Common myeloid progenitor, CD34-positive (primary cell): Measurements from ENCODE around the gene PBX4.

Experiments
- CTCF ChIA-PET: fragments of 350-600 bp; sonication (Branson Sonifier 250); formaldehyde crosslinking; loops from one replicate; lab custom pipeline; 2021; ENCODE audit warnings: antibody characterized with exemption; lab: Charles Lee
- POLR2A ChIA-PET: fragments of 350-600 bp; sonication (Branson Sonifier 250); formaldehyde crosslinking; loops from one replicate; lab custom pipeline; 2021; ENCODE audit warnings: antibody characterized with exemption; lab: Charles Lee
- DNase-seq, 3 donors: peaks; one replicate each; pipeline versions ENCODE4 v3.0.0 to v3.0.0-alpha.2; 2013
- H3K27ac ChIP-seq, 2 experiments: 1 replicate in 1 of 2; 2 replicates in 1 of 2; pipeline ENCODE4 v1.7.0; 2013; ENCODE audit warnings: inconsistent platforms in 2 of 2, low read length in 2 of 2, mild to moderate bottlenecking in 2 of 2, low read depth in 1 of 2, moderate library complexity in 1 of 2; ENCODE audit not compliant: severe bottlenecking in 2 of 2, insufficient read depth in 1 of 2, poor library complexity in 1 of 2
- H3K27me3 ChIP-seq, 5 experiments: replicated peaks in 2 of 5; 1 replicate in 3 of 5; 2 replicates in 2 of 5; pipeline versions ENCODE4 v1.6.1 to v1.7.0; 2013; ENCODE audit warnings: low read length in 4 of 5, mild to moderate bottlenecking in 2 of 5, moderate library complexity in 2 of 5, inconsistent platforms in 1 of 5; ENCODE audit not compliant: insufficient read depth in 5 of 5, control insufficient read depth in 4 of 5
- H3K36me3 ChIP-seq, 4 experiments: 1 replicate in 2 of 4; 2 replicates in 2 of 4; pipeline versions ENCODE4 v1.6.1 to v1.7.0; 2013; ENCODE audit warnings: low read length in 3 of 4, control low read depth in 1 of 4, mild to moderate bottlenecking in 1 of 4; ENCODE audit not compliant: control insufficient read depth in 4 of 4, insufficient read depth in 4 of 4
- H3K4me1 ChIP-seq, 4 experiments: 1 replicate in 3 of 4; 2 replicates in 1 of 4; pipeline versions ENCODE4 v1.6.1 to v1.7.1; 2013; ENCODE audit warnings: low read length in 3 of 4, mild to moderate bottlenecking in 3 of 4, control low read depth in 1 of 4, inconsistent platforms in 1 of 4, moderate library complexity in 1 of 4; ENCODE audit not compliant: control insufficient read depth in 4 of 4, insufficient read depth in 4 of 4; ENCODE audit errors: control extremely low read depth in 1 of 4
- H3K4me3 ChIP-seq, 7 experiments: 1 replicate in 4 of 7; 2 replicates in 3 of 7; pipeline versions ENCODE4 v1.5.1 to v1.7.0; 2013; ENCODE audit warnings: mild to moderate bottlenecking in 7 of 7, low read length in 6 of 7, moderate library complexity in 6 of 7, inconsistent platforms in 2 of 7, low read depth in 2 of 7, control low read depth in 1 of 7; ENCODE audit not compliant: insufficient read depth in 4 of 7, control insufficient read depth in 1 of 7; ENCODE audit errors: extremely low read depth in 1 of 7
- H3K9me3 ChIP-seq, 5 experiments: 1 replicate in 4 of 5; 2 replicates in 1 of 5; pipeline versions ENCODE4 v1.6.1 to v1.7.1; 2013; ENCODE audit warnings: low read length in 4 of 5, mild to moderate bottlenecking in 2 of 5, inconsistent platforms in 1 of 5, low read depth in 1 of 5, moderate library complexity in 1 of 5; ENCODE audit not compliant: control insufficient read depth in 4 of 5, insufficient read depth in 2 of 5; ENCODE audit errors: control extremely low read depth in 1 of 5
- WGBS: methylation state at CpG from one replicate; pipeline ENCODE4 v1.1.5; 2013; ENCODE audit not compliant: insufficient coverage; 5-methylcytosine and 5-hydroxymethylcytosine counted together

The PBX4 gene

DNA sequence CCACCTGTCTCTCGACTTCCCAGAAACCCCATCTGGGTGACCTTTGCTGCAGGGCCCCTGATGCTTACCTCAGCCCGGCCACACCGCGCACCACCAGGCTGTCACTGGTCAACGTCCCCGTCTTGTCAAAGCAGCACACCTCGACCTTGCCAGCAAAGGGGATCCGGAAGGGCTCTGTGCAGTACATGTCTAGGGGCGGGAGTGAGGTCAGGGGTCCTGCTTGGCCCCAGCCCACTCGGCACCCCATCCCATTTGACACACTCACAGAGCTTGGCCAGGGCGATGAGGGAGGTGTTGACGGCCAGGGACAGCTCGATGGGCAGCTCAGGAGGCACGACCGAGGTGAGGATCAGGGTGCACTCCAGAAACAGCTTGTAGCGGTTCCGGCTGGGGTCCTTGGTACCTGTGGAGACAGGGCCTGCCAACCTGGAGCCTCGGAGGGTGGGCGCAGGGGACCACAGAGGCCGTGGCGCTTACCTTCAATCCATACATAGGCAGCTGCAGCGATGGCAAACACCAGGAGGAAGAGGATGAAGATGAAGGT lies 36.6 kb upstream of the PBX4 start:
- H3K36me3 ChIP-seq, result peaks cover 26 to 97% (median 85%) of the 10 kb centered on the region in 4 experiments
- CTCF ChIA-PET, result interaction anchor here (1.1 kb wide), 1 partner anchor 102 kb away, joined by 3 read pairs; no protein-coding TSS in a partner anchor
- 96% methylated on average over 22 of the region's 22 CpGs for WGBS

DNA sequence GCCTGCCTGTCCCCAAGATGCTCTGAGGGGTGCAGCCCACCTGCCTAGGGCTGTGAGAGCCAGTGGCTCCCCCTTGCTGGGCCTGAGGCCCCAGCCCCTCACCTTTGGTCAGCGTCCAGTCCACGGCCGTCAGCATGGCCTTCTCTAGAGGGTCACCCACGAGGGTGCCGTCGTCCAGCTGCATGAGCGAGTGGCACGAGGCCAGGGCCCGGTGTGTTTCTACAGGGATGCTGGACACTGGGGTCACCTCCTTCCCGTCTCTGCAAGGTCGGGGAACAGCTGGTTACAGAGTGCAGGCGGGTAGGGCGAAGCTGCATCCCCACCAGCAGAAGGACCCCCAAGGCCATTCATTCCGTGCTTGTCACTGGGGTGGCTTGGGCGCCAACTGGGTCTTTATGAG lies 36.0 kb upstream of the PBX4 start:
- ChIA-PET POLR2A (no interaction called here), CTCF (interaction anchor here (1.1 kb wide), 1 partner anchor 102 kb away, joined by 3 read pairs; no protein-coding TSS in a partner anchor)
- Histone ChIP-seq H3K36me3 (peaks cover 26 to 97% (median 83%) of the 10 kb centered on the region in 4 experiments), H3K27me3 (no peaks in the 10 kb centered on the region), H3K27ac (no peak overlapping the region), H3K4me1 (no peaks in the 10 kb centered on the region), H3K9me3 (no peaks in the 10 kb centered on the region), H3K4me3 (no peak overlapping the region)
- 96% methylated on average over 14 of the region's 15 CpGs for WGBS
- no peak for DNase-seq

More for the DNA sequence above, 36.6 kb upstream of the PBX4 start:
- POLR2A ChIA-PET, result no interaction called here
- Histone ChIP-seq H3K27me3 (no peaks in the 10 kb centered on the region), H3K4me3 (no peak overlapping the region), H3K27ac (no peak overlapping the region), H3K4me1 (no peaks in the 10 kb centered on the region), H3K9me3 (no peaks in the 10 kb centered on the region)
- DNase-seq, result no peak

DNA sequence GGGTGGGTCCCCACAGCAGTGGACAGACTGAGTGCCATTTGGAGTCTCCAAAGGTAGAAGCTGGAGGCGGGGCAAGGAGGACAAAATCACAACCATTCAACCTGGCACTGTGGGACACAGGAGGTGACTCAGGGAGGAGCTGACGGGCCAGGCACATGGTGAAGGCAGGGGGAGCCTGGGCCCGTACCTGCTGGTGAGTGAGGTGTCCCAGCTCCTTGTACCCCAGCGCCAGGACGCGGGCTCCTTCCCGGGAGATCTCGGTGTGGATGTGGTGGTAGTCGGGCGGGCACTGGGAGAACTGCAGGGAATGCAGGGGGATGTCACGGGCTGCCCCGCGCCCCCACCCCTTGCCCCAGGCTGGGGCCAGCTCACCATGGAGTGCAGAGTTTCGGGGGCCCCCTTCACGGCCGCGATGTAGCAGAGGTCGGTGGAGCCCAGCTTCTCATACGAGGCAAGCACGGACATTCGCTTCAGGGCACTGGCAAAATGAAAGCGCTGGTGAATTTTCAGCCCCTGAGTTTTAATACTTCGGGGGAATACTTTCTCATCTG lies 35.2 kb upstream of the PBX4 start:
- Histone ChIP-seq H3K27ac (no peak overlapping the region), H3K4me3 (no peak overlapping the region), H3K27me3 (no peaks in the 10 kb centered on the region), H3K4me1 (no peaks in the 10 kb centered on the region), H3K9me3 (no peaks in the 10 kb centered on the region), H3K36me3 (peaks cover 26 to 98% (median 80%) of the 10 kb centered on the region in 4 experiments)
- ChIA-PET POLR2A (no interaction called here), CTCF (interaction anchor here (1.0 to 5.1 kb wide), 3 partner anchors 8 to 121 kb away, joined by 3 to 20 read pairs (median 5); partner anchors contain the start of gene GMIP)
- WGBS, result 97% methylated on average over 16 of the region's 23 CpGs
- DNase-seq, result no peak

DNA sequence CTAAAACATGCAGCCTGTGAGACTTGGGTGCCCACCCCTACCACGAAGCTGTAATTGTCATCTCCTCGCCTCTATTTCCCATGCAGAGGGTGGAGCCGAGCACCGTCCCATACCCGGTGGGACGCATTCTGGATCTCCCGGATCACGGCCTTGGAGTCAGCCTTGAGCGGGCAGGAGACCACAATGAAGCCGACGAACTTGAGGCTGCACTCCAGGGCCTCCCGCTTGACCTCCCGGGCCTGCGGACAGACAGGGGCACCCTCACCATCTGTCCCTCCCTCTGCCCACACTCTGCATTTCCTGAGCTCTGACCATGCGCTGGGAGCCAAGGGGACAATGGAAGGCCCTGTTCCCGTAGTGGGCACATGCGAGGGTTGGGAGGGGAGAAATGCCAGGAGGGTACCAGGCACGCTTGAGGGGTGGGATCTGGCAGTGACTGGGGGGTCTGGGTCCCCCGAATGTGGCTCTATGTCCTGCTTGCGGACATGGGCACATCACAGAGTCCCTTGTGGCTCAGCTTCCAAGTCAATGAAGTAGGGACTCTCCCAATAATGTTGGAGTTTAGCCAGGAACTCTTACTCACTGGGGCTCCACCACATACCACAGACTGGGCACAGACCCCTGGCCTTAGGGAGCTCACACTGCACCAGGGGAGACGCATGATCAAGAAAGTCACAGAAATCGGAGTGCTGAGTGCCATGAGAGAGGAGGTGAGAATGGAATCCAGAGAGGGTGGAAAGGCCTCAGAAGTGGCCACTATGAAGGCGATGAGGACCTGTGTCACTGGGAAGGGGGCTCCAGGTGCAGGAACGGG lies 34.2 kb upstream of the PBX4 start:
- 98% methylated on average over 21 of the region's 24 CpGs for WGBS
- no peak for DNase-seq
- Histone ChIP-seq H3K4me3 (no peak overlapping the region), H3K27me3 (no peaks in the 10 kb centered on the region), H3K27ac (no peak overlapping the region), H3K9me3 (no peaks in the 10 kb centered on the region), H3K36me3 (peaks cover 18 to 97% (median 74%) of the 10 kb centered on the region in 4 experiments), H3K4me1 (no peaks in the 10 kb centered on the region)
- POLR2A ChIA-PET, result interaction anchor here (1.1 kb wide), 1 partner anchor 8 kb away, joined by 3 read pairs; no protein-coding TSS in a partner anchor
- CTCF ChIA-PET, result interaction anchor here (0.6 to 5.1 kb wide), 5 partner anchors 9 to 120 kb away, joined by 3 to 20 read pairs (median 5); partner anchors contain the start of gene GMIP

DNA sequence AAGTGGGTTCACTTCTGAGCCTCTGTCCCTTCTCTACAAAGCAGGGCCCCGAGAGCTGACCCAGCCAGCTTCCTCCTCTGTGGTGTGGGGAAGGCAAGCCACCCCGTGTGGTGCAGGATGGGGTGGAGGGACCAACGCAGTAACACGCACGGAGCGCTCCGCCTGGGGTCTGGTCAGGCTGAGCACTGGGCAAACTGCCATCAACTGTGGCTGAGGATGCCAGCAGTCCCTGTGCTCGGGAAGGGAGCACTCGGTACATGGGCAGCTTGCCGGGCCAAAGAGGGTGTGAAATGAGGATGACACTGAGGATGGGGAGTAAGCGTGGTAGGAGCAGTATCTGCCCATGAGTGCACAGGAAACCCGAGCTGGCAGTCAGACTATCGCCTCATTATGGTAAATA lies 32.6 kb upstream of the PBX4 start:
- POLR2A ChIA-PET, result no interaction called here
- WGBS, result 84% methylated on average over 10 of the region's 13 CpGs
- DNase-seq, result no peak

DNA sequence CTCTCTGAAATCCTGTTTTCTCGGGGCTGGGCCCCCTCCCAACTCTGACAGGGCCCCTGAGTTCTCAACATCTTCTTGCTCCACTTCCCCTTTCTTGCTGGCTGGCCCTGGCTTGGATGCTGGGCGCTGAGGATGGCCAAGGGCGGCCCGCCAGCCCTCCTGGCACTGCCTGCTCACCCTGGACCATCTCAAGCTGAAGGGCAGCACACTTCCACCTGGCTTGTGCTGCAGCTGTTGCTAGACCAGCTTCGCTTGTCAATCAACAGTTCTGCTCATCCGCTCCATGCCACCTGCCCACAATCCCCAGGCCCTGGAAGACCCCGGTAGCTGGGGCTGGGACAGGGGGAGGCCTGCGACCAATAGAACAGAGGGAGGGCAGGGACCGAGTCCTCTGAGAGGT lies 31.8 kb upstream of the PBX4 start:
- no peak overlapping the region for H3K4me3 ChIP-seq
- DNase-seq, result no peak
- 92% methylated on average over 8 of the region's 9 CpGs for WGBS
- H3K27ac ChIP-seq, result no peak overlapping the region
- ChIA-PET POLR2A (no interaction called here), CTCF (interaction anchor here (1.3 to 5.1 kb wide), 4 partner anchors 12 to 121 kb away, joined by 3 to 20 read pairs (median 4); no protein-coding TSS in a partner anchor)
- no peaks in the 10 kb centered on the region for H3K27me3 ChIP-seq
- H3K9me3 ChIP-seq, result no peaks in the 10 kb centered on the region
- H3K36me3 ChIP-seq, result peaks cover 7 to 96% (median 74%) of the 10 kb centered on the region in 4 experiments
- H3K4me1 ChIP-seq, result no peaks in the 10 kb centered on the region

More for the DNA sequence above, 32.6 kb upstream of the PBX4 start:
- CTCF ChIA-PET, result interaction anchor here (1.3 to 5.1 kb wide), 3 partner anchors 11 to 121 kb away, joined by 3 to 20 read pairs (median 3); no protein-coding TSS in a partner anchor
- no peaks in the 10 kb centered on the region for H3K27me3 ChIP-seq
- H3K9me3 ChIP-seq, result no peaks in the 10 kb centered on the region
- peaks cover 11 to 96% (median 74%) of the 10 kb centered on the region in 4 experiments for H3K36me3 ChIP-seq
- no peak overlapping the region for H3K27ac ChIP-seq
- H3K4me3 ChIP-seq, result no peak overlapping the region
- no peaks in the 10 kb centered on the region for H3K4me1 ChIP-seq
